WI38 (cell line): ENCODE measurements around the gene RSRC2.

Source experiments
- H3K4me3 ChIP-seq: 2 replicates; pipeline ENCODE4 v1.5.1; 2011; ENCODE audit warnings: low read depth, mild to moderate bottlenecking, control low read depth, low read length
- TF ChIP-seq, protein P1 (sequence below): IDR thresholded peaks from 2 replicates; pipeline ENCODE4 v1.5.1; 2012; ENCODE audit warnings: low read depth, mild to moderate bottlenecking, control low read depth, low read length

Gene RSRC2

GRCh38 chr12:122527478-122527944, 775 bp upstream of the RSRC2 start:
- H3K4me3 ChIP-seq, result peak overlapping the region; percentile 72
- TF ChIP-seq, protein P1, sequence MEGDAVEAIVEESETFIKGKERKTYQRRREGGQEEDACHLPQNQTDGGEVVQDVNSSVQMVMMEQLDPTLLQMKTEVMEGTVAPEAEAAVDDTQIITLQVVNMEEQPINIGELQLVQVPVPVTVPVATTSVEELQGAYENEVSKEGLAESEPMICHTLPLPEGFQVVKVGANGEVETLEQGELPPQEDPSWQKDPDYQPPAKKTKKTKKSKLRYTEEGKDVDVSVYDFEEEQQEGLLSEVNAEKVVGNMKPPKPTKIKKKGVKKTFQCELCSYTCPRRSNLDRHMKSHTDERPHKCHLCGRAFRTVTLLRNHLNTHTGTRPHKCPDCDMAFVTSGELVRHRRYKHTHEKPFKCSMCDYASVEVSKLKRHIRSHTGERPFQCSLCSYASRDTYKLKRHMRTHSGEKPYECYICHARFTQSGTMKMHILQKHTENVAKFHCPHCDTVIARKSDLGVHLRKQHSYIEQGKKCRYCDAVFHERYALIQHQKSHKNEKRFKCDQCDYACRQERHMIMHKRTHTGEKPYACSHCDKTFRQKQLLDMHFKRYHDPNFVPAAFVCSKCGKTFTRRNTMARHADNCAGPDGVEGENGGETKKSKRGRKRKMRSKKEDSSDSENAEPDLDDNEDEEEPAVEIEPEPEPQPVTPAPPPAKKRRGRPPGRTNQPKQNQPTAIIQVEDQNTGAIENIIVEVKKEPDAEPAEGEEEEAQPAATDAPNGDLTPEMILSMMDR, result no peak

DNA sequence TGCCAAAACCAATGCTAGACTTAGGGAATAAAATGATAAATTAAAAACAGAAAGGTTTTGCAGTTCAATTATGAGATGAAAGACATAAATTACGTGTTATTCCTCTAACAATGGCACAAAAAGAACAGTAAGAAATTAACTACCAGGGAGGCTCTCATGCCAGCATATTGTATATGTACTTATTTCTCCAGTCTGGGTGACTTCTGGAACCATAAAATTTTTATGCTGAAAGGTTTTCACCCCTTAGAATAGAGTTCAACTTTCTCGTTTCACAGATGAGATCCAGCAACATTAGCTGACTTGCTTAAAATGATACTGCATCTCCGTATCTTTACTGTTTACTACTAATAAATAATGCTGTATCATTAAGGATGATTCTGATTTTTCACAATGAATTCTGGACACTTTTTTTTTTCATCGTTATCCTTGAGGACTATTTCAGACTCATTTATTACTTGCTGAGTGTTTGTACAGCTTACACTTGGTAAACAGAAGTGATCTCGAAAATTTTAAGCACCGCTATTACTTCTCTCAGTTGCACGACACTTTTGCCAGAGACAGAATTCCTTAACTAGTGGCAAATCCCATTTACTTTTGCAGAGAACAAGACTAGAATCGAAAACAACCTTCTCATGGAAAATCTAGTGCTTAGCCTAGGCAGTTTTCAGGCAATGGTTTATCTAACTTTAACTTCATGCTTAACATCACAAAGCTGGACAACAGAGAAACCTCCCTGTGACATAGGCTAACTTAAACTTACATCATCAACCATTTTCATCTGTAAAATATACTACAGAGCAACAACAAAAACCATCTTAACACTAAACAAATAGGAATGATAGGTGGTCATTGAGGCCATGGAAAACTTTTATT, 2.7 kb downstream of the RSRC2 start:
- peak overlapping the region; percentile 98 for H3K4me3 ChIP-seq
- TF ChIP-seq, protein P1, result no peak

DNA sequence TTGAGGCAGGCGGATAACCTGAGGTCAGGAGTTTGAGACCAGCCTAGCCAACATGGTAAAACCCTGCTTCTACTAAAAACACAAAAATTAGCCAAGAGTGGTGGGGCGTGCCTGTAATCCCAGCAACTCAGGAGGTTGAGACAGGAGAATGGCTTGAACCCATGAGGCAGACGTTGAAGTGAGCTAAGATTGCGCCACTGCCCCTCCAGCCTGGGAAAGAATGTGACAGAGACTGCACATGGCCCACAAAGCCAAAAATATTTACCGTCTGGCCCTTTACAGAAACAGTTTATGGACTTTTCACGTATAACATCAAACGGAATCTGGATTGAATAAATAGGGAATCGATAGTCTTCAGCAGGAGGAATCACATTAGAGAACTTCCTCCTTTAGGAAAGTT, 3.5 kb downstream of the RSRC2 start:
- TF ChIP-seq, protein P1, result no peak
- H3K4me3 ChIP-seq, result no peak overlapping the region

DNA sequence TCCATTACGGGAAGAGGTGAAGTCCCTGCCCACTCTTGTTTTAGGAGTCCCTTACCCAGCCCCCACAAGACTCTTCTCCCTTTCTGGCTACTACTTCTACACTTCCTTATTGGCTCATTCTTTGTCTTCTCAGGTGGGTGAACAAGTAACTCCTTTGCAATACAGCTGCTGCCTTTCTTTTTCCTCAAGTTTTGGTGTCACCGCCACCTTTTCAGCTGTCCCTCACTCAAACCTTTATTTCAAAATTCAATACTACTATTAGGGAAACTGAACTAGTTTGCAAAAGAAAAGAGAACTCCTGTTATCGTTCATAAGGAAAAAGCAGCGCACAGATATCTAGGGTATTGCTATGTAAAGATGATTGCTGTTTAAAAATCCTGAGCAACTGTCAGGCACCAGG, 6.1 kb downstream of the RSRC2 start:
- no peak overlapping the region for H3K4me3 ChIP-seq
- TF ChIP-seq, protein P1, result no peak

DNA sequence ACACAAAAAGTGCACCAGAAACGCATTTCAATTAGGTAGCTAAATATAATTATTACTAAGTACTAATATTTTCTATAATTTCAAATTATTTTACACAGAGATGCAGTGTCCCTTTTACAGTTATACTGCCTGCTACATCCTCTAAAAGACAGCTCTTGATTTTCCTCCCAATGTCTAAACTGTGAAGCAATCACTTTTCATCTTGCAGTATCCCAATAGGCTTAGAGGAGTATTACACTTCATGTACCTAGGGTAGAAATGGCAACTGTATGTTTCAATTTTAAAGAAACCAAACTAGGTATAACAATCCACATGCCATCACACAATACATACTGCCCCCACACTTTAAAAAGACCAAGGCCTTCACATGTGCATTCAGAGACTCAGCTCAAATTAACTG, 7.3 kb downstream of the RSRC2 start:
- TF ChIP-seq, protein P1, result no peak
- no peak overlapping the region for H3K4me3 ChIP-seq

GRCh38 chr12:122518908-122519307, 7.8 kb downstream of the RSRC2 start:
- TF ChIP-seq, protein P1, result no peak
- H3K4me3 ChIP-seq, result no peak overlapping the region

- TF ChIP-seq, protein P1, result no peak
- no peak overlapping the region for H3K4me3 ChIP-seq
Measured at GRCh38 chr12:122517877-122518276, 8.9 kb downstream of the RSRC2 start.
